Measurements from ENCODE around the gene RPL35.

GRCh38 chr9:124906966-124907365 is 45.2 kb upstream of the RPL35 start:
- TF ChIP-seq, protein P1, sequence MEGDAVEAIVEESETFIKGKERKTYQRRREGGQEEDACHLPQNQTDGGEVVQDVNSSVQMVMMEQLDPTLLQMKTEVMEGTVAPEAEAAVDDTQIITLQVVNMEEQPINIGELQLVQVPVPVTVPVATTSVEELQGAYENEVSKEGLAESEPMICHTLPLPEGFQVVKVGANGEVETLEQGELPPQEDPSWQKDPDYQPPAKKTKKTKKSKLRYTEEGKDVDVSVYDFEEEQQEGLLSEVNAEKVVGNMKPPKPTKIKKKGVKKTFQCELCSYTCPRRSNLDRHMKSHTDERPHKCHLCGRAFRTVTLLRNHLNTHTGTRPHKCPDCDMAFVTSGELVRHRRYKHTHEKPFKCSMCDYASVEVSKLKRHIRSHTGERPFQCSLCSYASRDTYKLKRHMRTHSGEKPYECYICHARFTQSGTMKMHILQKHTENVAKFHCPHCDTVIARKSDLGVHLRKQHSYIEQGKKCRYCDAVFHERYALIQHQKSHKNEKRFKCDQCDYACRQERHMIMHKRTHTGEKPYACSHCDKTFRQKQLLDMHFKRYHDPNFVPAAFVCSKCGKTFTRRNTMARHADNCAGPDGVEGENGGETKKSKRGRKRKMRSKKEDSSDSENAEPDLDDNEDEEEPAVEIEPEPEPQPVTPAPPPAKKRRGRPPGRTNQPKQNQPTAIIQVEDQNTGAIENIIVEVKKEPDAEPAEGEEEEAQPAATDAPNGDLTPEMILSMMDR (IDR thresholded peaks at IDR 0.05): no peak
- no peak for TF ChIP-seq EZH2 (IDR thresholded peaks at IDR 0.05)
- TF ChIP-seq EZH2phosphoT487 (IDR thresholded peaks at IDR 0.05): no peak
